GM18498 (cell line): Measurements from ENCODE around the gene SPATA46.
"Not testable (repeated sequence)": the region's sequence is repeated elsewhere in the genome, so short reads cannot be mapped to it uniquely, and the experiment has no call there.

Experiments used
- ATAC-seq: cut with Tn5 transposase; IDR thresholded peaks from one replicate; pipeline ENCODE4 v1.9.1; 2021; ENCODE audit warnings: mild to moderate bottlenecking, moderate library complexity; ENCODE audit not compliant: unreplicated experiment

SPATA46 gene

GRCh38 chr1:162376691-162377090 lies at the start of gene SPATA46:
TSS of gene SPATA46 (minus strand) at chr1:162376854. CDS start at chr1:162376790, 64 bp downstream.
- ATAC-seq = no peak

GRCh38 chr1:162422662-162423375 lies 46.2 kb upstream of the SPATA46 start:
- no peak for ATAC-seq

DNA sequence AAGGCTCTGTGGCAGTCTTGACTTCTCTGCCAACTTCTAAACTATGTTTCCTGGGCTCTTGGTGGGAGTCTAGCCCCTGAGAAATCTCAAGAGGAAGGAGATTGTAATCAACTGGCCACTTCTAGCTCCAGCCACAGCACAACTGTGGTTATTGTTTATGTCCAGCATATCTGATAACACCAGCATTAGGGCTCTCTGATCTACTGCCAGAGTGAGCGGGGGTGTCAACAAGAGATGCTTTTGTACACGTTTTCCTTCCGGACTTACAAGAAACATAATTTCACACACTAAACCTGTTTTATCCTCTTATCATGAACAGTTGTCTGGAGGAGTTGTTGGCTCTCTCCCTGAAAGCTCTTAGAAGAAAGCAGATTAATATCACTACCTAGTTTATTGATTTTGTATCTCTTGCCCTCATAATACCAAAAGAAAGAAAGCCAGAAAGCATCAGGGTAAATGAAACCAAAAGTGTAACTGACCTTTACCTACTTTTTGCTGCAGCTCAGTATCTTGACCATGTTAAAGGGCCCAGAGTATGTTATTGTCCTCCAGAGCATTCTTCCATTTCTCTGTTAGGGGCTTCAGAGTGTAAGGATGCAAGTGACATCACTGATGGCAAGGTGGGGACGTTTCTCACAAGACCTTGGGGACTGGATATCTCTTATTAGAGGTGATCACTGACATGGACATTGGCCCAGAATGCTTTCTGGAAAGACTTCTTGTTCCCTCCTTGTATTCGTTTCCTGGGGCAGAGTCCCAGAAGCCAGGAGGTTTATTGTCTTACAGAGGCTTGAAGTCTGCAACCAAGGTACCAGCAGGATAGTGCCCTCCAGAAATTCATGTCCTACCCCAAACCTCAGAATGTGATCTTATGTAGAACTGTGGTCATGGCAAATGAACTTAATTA lies 44.9 kb upstream of the SPATA46 start:
- peak; percentile 65 for ATAC-seq

DNA sequence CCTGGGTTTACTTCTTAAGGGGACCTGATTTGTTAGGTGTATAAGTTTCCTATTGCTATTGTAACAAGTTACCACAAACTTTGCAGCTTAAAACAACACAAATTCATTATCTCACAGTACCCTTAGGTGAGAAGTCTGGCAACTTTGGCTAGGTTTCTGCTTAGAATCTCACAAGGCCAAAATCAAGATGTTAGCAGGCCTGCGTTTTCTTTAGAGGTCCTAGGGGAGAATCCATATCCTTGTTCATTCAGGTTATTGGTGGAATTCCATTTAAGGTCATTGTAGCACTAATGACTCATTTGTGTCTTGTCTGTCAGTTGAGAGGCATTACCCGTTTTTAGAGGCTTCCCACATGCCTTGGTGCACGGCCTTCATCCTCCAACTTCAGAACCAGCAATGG lies 43.5 kb upstream of the SPATA46 start:
- no peak for ATAC-seq

DNA sequence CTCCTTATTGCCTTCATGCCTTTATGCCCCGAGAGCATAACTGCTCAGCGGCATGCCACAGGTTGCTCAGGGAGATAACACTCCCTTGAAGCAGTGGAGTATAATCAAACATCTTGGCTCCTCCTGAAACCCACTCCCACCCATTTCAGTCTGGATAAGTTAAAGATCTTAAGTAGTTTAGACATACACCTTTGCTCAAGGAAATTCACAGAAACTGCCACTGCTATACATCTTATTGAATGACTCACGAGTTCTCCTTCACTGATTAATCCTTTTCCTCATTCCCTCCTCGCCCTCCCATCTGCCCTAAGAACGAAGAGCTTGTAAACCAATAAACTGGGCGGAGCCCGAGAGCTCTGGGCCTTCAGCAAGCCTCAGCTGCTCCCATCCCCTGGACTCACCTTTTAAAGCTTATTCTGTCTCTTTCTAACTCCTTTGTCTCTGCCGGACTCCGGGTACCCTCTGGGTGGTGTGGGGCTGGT lies 42.8 kb upstream of the SPATA46 start:
- not testable (repeated sequence) for ATAC-seq

- ATAC-seq = not testable (repeated sequence)
Observed at GRCh38 chr1:162418584-162418983, 41.9 kb upstream of the SPATA46 start.

GRCh38 chr1:162417650-162418049 lies 41.0 kb upstream of the SPATA46 start:
- no peak for ATAC-seq

DNA sequence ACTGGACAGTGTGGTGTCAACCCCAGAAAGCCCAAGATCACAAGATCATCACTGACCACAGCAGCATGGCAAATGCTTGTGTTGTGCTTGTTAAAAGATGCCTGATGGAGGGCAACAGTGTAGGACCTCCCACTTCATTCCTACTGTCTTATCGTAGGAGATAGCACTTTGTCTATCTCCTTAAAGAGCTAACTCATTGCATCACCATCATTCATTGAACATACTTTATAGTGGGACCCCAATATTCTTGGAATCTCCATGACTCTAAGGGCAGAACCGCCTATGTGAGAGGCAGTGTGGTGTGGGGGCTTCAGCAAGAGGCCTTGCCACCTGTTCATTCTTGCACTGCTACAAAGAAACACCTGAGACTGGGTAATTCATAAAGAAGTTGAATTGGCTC lies 40.3 kb upstream of the SPATA46 start:
- ATAC-seq = no peak

- ATAC-seq = no peak
Observed at GRCh38 chr1:162416215-162416614, 39.6 kb upstream of the SPATA46 start.

DNA sequence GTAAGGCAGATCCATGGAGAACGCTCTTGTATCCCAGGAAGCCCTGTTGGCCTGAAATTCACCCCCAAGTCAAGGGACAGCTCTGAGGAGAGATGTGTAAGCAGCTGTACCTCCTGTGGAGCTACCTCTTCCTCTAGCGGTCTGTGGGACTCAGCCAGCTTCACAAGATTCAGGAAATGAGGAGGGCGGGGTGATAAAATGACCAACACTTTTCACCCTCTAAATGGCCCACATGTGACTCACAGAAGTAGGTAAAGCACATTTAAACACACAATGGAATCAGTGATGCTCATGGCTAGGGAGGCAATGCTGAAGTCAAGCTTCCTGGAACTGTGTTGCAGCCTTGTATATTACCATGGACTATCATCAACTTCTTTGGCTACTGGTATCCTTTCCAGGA lies 35.3 kb upstream of the SPATA46 start, which contains the start of gene SH2D1B:
SH2D1B (minus strand) TSS at position 135 of the 400 bp plus-strand sequence; CDS start at position 15, 120 bp downstream.
- no peak for ATAC-seq

- ATAC-seq = no peak
Observed at GRCh38 chr1:162407539-162407938, 30.9 kb upstream of the SPATA46 start.

DNA sequence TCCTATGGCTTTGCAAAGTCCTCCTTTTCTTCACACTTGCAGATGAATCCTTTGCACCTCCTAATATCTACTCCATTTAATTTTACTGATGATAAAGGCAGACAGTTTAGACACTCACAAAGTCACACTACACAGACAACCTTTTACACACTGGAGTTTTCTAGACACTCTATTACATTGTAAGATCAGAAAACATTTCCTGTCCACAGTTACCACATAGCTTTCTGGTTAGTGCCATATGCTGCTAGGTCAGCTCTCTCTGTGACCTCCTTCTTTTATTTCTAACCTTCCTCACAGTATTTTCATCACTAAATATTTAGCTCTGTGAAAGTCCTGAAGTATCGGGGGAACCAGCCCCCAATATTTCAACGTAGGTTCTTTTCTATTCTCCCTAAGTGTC lies 30.2 kb upstream of the SPATA46 start:
- ATAC-seq = no peak

- ATAC-seq = no peak
Observed at GRCh38 chr1:162405800-162406199, 29.1 kb upstream of the SPATA46 start.

GRCh38 chr1:162404550-162405160 lies 28.0 kb upstream of the SPATA46 start:
- no peak for ATAC-seq

- ATAC-seq = no peak
Observed at GRCh38 chr1:162400790-162401355, 24.2 kb upstream of the SPATA46 start.

DNA sequence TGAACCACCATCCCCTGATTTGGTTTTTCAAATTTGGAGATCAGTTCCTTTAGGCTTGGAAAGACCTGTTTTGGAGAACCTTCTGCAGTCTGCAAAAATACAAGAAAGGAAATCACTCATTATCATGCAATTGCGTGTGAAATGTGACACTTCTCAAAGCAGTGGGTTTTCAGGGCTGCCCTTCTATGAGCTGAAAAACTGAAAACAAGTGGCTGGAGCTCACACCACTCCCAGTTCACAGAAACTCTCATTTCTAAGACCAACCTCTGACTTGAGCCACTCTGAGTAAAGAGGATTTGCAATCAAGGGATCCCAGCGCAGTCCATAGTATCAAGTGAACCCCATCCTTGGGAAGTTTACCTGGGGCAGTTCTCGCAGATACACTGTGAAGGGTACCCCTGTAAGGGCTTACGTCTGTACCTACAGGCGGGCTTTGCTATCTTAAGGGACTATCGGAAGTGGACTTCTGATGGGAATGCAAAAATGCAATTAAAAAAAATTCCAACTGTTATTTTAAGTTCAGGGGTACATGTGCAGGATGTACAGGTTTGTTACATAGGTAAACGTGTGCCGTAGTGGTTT lies 22.4 kb upstream of the SPATA46 start:
- ATAC-seq = no peak

DNA sequence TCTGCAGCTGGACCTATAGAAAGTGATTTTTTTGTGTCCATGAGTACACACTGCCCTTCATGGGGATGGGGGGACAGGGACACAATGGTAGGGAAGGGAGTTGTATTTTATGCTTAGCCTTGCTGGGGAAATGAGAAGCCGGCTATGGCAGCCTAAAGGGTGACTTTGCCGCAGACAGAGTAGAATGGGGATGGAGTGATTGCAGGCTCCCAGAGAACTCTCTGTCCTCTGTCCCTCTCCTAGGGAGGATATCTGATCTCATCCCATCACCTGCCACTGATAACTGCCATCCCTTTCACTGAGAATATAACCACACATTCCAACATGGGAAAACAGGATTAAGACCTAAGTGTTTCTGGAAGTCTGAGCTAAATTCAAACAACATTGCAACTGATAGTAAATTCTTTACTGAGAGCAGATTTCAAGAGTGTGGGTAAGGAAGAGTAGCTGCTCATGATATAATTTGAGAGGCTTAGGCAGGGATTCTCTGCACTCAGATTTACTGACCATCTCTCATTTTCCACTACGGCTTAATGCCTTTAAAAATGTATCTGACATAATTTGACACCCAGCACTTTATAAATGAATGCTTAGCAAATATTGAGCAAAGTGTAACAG lies 21.4 kb upstream of the SPATA46 start:
- ATAC-seq = no peak

DNA sequence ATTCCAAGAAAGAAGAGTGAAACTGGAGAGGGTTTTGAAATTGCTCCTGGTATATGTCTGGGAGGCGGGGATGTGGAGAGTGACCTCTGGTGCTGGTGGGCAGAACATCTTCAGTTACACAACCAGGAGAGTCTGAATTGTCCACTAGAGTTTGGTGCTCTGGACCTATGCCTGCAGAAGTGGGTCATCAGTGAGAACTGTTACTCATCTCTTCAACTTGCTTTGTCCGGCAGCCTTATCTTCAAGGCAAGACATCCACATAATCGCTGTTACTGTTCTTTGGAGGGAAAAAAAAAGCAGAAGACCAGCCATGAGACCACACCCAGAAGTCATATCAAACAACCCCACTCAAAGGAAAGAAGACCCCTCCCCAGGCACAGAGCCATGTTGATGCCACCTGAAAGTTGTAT lies 20.4 kb upstream of the SPATA46 start:
- no peak for ATAC-seq

- ATAC-seq = no peak
Observed at GRCh38 chr1:162396201-162396906, 19.7 kb upstream of the SPATA46 start.
